ENCODE results near the gene REM1. TPM values are rescaled to one million over a fixed set of nuclear protein-coding genes. Genes with fewer than 3 reads are reported as not detected.
"Not testable (repeated sequence)": the region's sequence is repeated elsewhere in the genome, so short reads cannot be mapped to it uniquely, and the experiment has no call there.

Gene REM1
- total and polyA plus RNA-seq, 3 donors from 2014 or later, result 1.9 to 3.4 (median 2.6) TPM

DNA sequence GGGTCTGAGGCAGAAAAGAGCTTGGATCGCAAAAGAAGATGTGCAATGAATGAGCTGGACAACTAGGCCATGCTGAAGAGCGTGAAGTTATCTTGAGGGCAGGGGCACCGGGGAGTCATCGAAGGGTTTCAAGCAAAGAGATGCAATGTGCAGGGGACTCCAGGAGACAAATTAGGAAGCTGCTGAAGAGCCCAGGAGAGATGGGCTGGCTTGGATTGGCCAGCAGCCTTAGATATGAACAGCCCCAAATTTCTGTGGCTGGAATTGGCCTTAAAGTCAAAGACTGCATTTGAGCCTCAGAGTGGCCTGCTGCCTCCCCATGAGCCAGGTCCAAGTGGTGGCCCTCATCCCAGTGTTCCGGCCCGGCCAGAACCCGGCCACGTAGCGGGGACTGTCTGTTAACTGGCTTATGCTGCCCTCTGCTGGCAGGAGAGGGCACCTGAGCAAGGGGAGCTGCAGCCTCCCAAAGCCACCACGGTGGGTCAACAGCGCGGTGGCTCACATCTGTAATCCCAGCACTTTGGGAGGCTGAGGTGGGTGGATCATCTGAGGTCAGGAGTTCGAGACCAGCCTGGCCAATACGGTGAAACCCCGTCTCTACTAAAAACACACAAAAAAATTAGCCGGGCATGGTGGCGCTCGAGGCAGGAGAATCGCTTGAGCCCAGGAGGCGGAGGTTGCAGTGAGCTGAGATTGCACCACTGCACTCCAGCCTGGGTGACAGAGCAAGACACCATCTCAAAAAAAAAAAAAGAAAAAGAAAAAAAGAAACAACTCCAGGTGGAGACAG, 28.0 kb downstream of the REM1 start:
- H3K9me3 ChIP-seq; H3K27ac ChIP-seq; H3K4me3 ChIP-seq; H3K36me3 ChIP-seq (ENCODE audit: low read depth, missing control alignments); H3K4me1 ChIP-seq; H3K27me3 ChIP-seq: not testable (repeated sequence)
- DNase-seq, result peak; percentile 93
- TF ChIP-seq, protein P1, sequence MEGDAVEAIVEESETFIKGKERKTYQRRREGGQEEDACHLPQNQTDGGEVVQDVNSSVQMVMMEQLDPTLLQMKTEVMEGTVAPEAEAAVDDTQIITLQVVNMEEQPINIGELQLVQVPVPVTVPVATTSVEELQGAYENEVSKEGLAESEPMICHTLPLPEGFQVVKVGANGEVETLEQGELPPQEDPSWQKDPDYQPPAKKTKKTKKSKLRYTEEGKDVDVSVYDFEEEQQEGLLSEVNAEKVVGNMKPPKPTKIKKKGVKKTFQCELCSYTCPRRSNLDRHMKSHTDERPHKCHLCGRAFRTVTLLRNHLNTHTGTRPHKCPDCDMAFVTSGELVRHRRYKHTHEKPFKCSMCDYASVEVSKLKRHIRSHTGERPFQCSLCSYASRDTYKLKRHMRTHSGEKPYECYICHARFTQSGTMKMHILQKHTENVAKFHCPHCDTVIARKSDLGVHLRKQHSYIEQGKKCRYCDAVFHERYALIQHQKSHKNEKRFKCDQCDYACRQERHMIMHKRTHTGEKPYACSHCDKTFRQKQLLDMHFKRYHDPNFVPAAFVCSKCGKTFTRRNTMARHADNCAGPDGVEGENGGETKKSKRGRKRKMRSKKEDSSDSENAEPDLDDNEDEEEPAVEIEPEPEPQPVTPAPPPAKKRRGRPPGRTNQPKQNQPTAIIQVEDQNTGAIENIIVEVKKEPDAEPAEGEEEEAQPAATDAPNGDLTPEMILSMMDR (IDR thresholded peaks at IDR 0.05), result peak; percentile 90 to 97 (median 97)
- WGBS, 2 donors, result 40 to 58% methylated on average over 15 to 20 of the region's 20 CpGs
- intact Hi-C loops (cut with DNase I; ENCODE audit: low total_unique reads), result loop anchor here (5.0 kb wide), 1 partner anchor 41 kb away; no protein-coding TSS in a partner anchor

DNA sequence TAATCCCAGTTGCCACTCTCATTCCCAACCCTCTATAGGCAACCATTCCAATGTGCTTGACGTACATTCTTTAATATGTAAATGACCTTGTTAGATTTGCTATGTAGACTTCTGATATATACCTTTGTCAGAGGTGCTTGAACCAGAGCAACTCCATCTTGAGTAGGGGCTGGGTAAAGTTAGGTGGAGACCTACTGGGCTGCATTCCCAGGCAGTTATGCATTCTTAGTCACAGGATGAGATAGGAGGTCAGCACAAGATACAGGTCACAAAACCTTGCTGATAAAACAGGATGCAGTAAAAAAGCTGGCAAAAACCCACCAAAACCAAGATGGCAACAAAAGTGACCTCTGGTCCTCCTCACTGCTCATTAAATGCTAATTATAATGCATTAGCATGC, 30.8 kb downstream of the REM1 start:
- intact Hi-C loops (cut with DNase I; ENCODE audit: low total_unique reads), result no loop called here
- Histone ChIP-seq H3K27ac (no peak overlapping the region), H3K9me3 (no peaks in the 10 kb centered on the region), H3K4me1 (no peaks in the 10 kb centered on the region), H3K27me3 (no peaks in the 10 kb centered on the region), H3K4me3 (no peak overlapping the region), H3K36me3 (ENCODE audit: low read depth, missing control alignments) (no peaks in the 10 kb centered on the region)
- TF ChIP-seq, protein P1 (IDR thresholded peaks at IDR 0.05), result no peak
- no peak for TF ChIP-seq POLR2A (IDR thresholded peaks at IDR 0.05)
- no peak for DNase-seq
- WGBS, 2 donors, result 89 to 100% methylated on average over 1 of the region's 1 CpG

DNA sequence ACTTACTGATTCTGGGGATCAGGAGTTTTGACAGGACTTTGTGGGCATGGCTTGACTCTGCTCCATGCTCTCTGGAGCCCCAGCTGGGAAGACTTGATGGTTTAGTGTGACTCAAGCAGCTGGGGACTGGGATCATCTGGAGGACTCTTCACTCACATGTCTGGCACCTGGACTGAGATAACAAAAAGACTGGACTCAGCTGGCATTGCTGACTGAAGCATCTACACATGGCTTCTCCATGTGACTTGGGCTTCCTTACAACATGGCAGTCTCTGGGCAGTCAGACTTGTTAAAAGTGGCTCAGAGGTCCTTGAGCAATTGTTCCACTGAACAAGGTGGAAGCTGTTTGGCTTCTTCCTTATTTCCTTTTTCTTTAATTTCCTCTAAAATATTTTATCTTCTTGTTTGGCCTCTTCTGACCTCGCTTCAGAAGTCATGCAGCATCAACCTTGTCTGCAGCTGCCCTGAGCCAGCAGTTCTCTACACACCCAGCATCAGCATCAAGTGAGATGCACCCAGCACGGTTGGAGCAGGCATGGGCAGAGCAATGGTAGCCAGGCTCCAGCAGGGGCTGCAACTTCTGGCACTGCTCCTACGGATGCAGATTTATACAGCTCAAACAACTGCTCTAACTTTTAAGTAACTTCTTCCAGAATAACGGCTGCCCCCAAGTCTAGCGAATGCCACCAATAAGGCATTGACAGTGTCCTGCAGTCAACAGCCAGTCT, 33.6 kb downstream of the REM1 start:
- intact Hi-C loops (cut with DNase I; ENCODE audit: low total_unique reads), result no loop called here
- TF ChIP-seq POLR2A (IDR thresholded peaks at IDR 0.05), result no peak
- TF ChIP-seq, protein P1 (IDR thresholded peaks at IDR 0.05), result no peak
- Histone ChIP-seq H3K9me3 (no peaks in the 10 kb centered on the region), H3K4me1 (no peaks in the 10 kb centered on the region), H3K27ac (no peak overlapping the region), H3K36me3 (ENCODE audit: low read depth, missing control alignments) (no peaks in the 10 kb centered on the region), H3K27me3 (no peaks in the 10 kb centered on the region), H3K4me3 (no peak overlapping the region)
- DNase-seq, result no peak
- WGBS, 2 donors, result 82 to 86% methylated on average over 5 of the region's 5 CpGs

DNA sequence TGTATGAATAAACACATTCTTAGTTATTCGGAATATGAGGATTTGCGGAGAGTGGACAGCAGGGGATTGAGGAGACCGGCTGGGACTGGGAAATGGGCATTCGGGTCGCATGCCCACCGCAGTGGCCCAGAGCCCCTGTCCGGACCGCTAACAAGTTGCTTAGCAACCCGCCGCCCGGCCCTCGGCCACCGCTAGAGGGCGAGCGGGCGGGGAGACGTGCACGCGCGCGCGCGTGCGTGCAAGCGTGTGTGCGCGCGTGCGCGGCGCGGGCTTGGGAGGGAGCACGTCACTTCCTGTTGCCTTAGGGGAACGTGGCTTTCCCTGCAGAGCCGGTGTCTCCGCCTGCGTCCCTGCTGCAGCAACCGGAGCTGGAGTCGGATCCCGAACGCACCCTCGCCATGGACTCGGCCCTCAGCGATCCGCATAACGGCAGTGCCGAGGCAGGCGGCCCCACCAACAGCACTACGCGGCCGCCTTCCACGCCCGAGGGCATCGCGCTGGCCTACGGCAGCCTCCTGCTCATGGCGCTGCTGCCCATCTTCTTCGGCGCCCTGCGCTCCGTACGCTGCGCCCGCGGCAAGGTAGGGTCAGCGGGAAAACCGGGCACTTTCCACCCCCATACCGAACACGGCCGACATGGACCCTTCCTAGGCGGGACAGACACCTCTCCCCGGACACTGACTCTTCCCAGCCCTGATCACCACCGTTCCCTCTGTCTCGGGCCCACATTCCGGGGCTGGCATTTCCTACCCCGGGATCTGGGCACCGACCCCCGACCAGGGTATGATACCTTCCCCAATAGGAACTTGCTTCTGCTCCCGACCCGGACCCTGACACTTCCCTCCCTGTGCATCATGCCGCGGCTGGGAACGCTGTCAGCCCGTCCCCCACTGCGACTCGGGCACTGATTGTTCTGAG, 39.3 kb downstream of the REM1 start, which contains the start of gene HM13:
HM13 (plus strand) TSS at position 289 of the 918 bp plus-strand sequence; CDS start at position 399, 110 bp downstream.
- Histone ChIP-seq H3K27ac (peak within 1 kb of the TSS; percentile 33 to 73), H3K4me1 (peaks cover 27% of the 10 kb centered on the region), H3K4me3 (peak within 1 kb of the TSS; percentile 71 to 89), H3K36me3 (ENCODE audit: low read depth, missing control alignments) (no peaks in the 10 kb centered on the region), H3K9me3 (no peaks in the 10 kb centered on the region), H3K27me3 (no peaks in the 10 kb centered on the region)
- TF ChIP-seq, protein P1 (IDR thresholded peaks at IDR 0.05), result peak; percentile 97 to 99 (median 98)
- TF ChIP-seq POLR2A (IDR thresholded peaks at IDR 0.05), result no peak
- intact Hi-C loops (cut with DNase I; ENCODE audit: low total_unique reads), result no loop called here
- WGBS, 2 donors, result 0 to 1% methylated on average over 46 to 68 of the region's 86 CpGs
- peak; percentile 94 for DNase-seq
